Measurements from ENCODE around the gene TTC39C. TPM values are rescaled to one million over a fixed set of nuclear protein-coding genes. Genes with fewer than 3 reads are reported as not detected.

Gene TTC39C
- total RNA-seq, 4 donors from 2014 or later, result 24.7 to 39.1 (median 34.2) TPM

DNA sequence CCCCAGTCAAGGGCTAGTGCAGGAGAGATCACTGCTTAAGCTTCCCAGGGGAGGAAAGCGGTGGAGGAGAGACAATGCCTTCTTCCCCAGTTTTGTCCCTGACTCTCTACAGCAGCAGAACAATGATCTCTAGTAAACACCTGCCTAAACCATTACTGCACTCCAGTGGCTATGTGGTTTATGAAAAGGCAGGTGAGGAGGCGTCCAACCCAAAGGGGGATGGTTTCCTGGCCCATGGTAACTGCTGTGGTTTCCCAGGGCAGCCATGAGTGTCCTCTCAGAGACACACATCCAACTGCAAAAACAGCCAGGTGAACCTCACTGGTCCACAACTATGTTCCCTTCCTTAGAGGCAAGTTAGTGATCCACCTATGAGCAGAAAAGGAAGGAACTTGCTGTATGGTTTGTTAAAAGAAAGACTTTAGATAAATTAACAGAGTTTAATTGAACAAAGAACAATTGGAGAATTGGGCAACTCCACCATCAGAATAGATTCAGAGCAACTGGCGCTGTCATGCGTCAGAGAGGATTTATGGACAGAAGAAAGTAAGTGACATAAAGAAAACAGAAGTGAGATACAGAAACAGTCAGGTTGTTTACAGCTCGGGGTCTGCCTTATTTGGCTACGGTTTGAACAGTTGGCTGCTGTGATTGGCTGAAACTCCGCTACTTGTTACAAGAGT is 4.8 kb upstream of the TTC39C start:
- TF ChIP-seq, protein P1, sequence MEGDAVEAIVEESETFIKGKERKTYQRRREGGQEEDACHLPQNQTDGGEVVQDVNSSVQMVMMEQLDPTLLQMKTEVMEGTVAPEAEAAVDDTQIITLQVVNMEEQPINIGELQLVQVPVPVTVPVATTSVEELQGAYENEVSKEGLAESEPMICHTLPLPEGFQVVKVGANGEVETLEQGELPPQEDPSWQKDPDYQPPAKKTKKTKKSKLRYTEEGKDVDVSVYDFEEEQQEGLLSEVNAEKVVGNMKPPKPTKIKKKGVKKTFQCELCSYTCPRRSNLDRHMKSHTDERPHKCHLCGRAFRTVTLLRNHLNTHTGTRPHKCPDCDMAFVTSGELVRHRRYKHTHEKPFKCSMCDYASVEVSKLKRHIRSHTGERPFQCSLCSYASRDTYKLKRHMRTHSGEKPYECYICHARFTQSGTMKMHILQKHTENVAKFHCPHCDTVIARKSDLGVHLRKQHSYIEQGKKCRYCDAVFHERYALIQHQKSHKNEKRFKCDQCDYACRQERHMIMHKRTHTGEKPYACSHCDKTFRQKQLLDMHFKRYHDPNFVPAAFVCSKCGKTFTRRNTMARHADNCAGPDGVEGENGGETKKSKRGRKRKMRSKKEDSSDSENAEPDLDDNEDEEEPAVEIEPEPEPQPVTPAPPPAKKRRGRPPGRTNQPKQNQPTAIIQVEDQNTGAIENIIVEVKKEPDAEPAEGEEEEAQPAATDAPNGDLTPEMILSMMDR (IDR thresholded peaks at IDR 0.05), result no peak
- no peak for ATAC-seq (ENCODE audit: low FRiP score)
- DNase-seq (ENCODE audit: low spot score), result no peak

- ATAC-seq (ENCODE audit: low FRiP score) (no peak), DNase-seq (ENCODE audit: low spot score) (no peak)
- TF ChIP-seq, protein P1 (IDR thresholded peaks at IDR 0.05), result no peak
These were observed 3.9 kb upstream of the TTC39C start for GRCh38 chr18:24010673-24011072.

DNA sequence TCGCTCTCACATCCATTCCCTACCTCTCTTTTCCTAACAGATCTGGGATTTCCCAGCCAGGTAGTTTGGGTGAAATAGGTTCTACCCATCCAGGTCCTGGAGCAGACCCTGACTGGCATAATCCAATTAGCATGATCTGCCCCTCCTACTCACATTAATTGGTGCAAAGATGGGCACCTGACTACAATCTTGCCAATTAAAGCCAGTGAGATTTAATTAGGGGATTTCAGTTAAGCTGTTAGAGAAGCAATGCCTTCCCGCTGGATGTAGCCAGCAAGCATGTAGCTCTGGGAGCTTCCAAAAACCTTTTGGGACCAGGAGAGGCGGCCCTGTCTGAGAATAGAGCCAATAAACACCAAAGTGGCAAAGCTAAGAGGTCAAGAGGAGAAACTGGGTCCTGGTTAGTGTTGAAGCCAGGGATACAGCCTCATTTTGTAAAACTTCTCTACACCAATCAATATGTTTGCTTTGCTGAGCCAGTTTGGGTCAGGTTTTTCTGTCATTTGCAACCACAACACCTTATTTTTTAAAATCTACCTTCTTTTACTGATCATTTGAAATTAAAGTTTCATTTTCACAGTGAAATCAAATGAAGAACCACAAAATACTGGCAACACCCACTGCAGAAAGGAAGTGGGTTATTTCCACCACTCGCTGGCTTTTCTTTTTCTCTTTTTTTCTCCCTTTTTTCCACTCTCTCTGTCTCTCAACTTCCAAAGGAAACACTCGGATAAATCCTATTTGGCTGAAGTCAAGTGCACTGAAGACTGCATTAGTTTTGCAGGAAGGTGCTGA is 3.2 kb upstream of the TTC39C start:
- TF ChIP-seq, protein P1 (IDR thresholded peaks at IDR 0.05), result no peak
- DNase-seq (ENCODE audit: low spot score) (no peak), ATAC-seq (ENCODE audit: low FRiP score) (no peak)

DNA sequence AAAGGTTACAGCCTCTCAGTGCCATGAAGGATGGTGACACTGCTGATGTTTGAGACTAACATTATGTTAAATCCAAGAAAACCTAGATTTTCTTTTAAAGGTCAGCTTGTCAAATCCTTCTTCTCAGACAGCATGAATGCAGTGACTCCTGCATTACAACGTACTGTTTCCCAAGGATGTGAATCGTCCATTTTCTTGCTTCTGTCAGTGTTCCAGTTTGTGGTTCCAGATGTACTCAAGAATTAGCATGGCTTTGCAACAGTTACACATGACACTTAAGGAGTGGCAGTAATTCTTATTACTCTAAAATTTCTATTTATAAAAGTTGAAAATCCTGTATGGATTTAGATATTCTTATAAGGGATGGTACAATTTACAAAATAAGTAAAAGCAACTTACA is 1.5 kb upstream of the TTC39C start:
- ATAC-seq (ENCODE audit: low FRiP score), result no peak
- TF ChIP-seq, protein P1 (IDR thresholded peaks at IDR 0.05), result no peak
- DNase-seq (ENCODE audit: low spot score), result no peak

GRCh38 chr18:24014986-24015638 is 558 bp downstream of the TTC39C start:
- TF ChIP-seq, protein P1 (IDR thresholded peaks at IDR 0.05), result no peak
- ATAC-seq (ENCODE audit: low FRiP score), result peak; percentile 19
- DNase-seq (ENCODE audit: low spot score), result no peak

- TF ChIP-seq, protein P1 (IDR thresholded peaks at IDR 0.05), result no peak
- DNase-seq (ENCODE audit: low spot score) (no peak), ATAC-seq (ENCODE audit: low FRiP score) (no peak)
These were observed 1.4 kb downstream of the TTC39C start for GRCh38 chr18:24015639-24016631.

All from omental fat pad (tissue), 4 donors.